ENCODE results near the gene ZNF740. TPM values are rescaled to one million over a fixed set of nuclear protein-coding genes. Genes with fewer than 3 reads are reported as not detected.

Gene ZNF740
- total and polyA plus RNA-seq, 10 of the 15 experiments (the other 5 are each of a cell fraction or from before 2014, with no cell fraction given), result 1.4 to 33.6 (median 11.3) TPM

DNA sequence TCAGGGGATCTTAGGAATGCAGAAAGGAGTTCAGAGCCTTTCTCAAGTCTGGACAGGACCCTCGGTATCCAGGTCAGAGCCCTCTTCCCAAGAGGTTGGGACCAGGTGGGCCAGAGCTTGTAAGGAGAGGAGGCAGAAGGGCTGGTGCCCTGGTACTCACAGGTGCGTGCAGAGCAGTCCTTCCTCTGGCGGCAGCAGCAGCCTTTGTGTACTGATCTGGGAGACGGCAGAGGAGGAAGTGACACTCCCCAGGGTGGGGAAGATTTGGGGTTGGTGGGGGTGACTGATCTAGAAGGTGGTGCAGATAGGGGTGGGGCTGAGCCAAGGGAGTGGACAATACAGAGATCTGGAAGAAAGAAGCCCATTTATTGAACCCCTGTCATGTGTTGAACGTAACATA, 26.5 kb downstream of the ZNF740 start, which contains the start of gene ITGB7 (continued):
- TF ChIP-seq SUZ12 (IDR thresholded peaks at IDR 0.05; ENCODE audit: unreplicated experiment) (no peak), NFYA (IDR thresholded peaks at IDR 0.05; ENCODE audit: borderline replicate concordance, low read depth, low read length) (no peak), MEF2B (IDR thresholded peaks at IDR 0.05; ENCODE audit: partially characterized antibody, poor library complexity, severe bottlenecking) (no peak), EZH2 (IDR thresholded peaks at IDR 0.05; ENCODE audit: borderline replicate concordance, control insufficient read depth, low read depth, low read length) (no peak), CHD1 (IDR thresholded peaks at IDR 0.05; ENCODE audit: low read depth, low read length) (no peak), NR2C2 (IDR thresholded peaks at IDR 0.05; ENCODE audit: borderline replicate concordance, control insufficient read depth, insufficient read length, low read depth) (no peak), BHLHE40 (IDR thresholded peaks at IDR 0.05; ENCODE audit: borderline replicate concordance in 1 of 2, low read depth in 2 of 2, low read length in 1 of 2) (peak; percentile 13 to 45; a peak in 1 of 4 replicates), ESRRA (IDR thresholded peaks at IDR 0.05; ENCODE audit: low read length) (no peak), HDAC2 (IDR thresholded peaks at IDR 0.05) (no peak), NFYB (IDR thresholded peaks at IDR 0.05; ENCODE audit: insufficient read depth, low read depth, low read length) (no peak), NBN (IDR thresholded peaks at IDR 0.05) (peak; percentile 79), LARP7 (IDR thresholded peaks at IDR 0.05) (peak; percentile 51; the same call in 1 of the 2 replicates), MYB (IDR thresholded peaks at IDR 0.05; ENCODE audit: borderline replicate concordance, low read depth, low read length) (no peak), CBX5 (IDR thresholded peaks at IDR 0.05; ENCODE audit: low read depth) (no peak)
- TF ChIP-seq, protein P1, sequence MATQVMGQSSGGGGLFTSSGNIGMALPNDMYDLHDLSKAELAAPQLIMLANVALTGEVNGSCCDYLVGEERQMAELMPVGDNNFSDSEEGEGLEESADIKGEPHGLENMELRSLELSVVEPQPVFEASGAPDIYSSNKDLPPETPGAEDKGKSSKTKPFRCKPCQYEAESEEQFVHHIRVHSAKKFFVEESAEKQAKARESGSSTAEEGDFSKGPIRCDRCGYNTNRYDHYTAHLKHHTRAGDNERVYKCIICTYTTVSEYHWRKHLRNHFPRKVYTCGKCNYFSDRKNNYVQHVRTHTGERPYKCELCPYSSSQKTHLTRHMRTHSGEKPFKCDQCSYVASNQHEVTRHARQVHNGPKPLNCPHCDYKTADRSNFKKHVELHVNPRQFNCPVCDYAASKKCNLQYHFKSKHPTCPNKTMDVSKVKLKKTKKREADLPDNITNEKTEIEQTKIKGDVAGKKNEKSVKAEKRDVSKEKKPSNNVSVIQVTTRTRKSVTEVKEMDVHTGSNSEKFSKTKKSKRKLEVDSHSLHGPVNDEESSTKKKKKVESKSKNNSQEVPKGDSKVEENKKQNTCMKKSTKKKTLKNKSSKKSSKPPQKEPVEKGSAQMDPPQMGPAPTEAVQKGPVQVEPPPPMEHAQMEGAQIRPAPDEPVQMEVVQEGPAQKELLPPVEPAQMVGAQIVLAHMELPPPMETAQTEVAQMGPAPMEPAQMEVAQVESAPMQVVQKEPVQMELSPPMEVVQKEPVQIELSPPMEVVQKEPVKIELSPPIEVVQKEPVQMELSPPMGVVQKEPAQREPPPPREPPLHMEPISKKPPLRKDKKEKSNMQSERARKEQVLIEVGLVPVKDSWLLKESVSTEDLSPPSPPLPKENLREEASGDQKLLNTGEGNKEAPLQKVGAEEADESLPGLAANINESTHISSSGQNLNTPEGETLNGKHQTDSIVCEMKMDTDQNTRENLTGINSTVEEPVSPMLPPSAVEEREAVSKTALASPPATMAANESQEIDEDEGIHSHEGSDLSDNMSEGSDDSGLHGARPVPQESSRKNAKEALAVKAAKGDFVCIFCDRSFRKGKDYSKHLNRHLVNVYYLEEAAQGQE (IDR thresholded peaks at IDR 0.05; ENCODE audit: low read depth, low read length), result no peak
- TF ChIP-seq, protein P2, sequence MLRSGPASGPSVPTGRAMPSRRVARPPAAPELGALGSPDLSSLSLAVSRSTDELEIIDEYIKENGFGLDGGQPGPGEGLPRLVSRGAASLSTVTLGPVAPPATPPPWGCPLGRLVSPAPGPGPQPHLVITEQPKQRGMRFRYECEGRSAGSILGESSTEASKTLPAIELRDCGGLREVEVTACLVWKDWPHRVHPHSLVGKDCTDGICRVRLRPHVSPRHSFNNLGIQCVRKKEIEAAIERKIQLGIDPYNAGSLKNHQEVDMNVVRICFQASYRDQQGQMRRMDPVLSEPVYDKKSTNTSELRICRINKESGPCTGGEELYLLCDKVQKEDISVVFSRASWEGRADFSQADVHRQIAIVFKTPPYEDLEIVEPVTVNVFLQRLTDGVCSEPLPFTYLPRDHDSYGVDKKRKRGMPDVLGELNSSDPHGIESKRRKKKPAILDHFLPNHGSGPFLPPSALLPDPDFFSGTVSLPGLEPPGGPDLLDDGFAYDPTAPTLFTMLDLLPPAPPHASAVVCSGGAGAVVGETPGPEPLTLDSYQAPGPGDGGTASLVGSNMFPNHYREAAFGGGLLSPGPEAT (IDR thresholded peaks at IDR 0.05; ENCODE audit: low read depth), result 0 out of 2 replicates have a peak, but pooled peaks have one; percentile 22
- TF ChIP-seq, protein P3, sequence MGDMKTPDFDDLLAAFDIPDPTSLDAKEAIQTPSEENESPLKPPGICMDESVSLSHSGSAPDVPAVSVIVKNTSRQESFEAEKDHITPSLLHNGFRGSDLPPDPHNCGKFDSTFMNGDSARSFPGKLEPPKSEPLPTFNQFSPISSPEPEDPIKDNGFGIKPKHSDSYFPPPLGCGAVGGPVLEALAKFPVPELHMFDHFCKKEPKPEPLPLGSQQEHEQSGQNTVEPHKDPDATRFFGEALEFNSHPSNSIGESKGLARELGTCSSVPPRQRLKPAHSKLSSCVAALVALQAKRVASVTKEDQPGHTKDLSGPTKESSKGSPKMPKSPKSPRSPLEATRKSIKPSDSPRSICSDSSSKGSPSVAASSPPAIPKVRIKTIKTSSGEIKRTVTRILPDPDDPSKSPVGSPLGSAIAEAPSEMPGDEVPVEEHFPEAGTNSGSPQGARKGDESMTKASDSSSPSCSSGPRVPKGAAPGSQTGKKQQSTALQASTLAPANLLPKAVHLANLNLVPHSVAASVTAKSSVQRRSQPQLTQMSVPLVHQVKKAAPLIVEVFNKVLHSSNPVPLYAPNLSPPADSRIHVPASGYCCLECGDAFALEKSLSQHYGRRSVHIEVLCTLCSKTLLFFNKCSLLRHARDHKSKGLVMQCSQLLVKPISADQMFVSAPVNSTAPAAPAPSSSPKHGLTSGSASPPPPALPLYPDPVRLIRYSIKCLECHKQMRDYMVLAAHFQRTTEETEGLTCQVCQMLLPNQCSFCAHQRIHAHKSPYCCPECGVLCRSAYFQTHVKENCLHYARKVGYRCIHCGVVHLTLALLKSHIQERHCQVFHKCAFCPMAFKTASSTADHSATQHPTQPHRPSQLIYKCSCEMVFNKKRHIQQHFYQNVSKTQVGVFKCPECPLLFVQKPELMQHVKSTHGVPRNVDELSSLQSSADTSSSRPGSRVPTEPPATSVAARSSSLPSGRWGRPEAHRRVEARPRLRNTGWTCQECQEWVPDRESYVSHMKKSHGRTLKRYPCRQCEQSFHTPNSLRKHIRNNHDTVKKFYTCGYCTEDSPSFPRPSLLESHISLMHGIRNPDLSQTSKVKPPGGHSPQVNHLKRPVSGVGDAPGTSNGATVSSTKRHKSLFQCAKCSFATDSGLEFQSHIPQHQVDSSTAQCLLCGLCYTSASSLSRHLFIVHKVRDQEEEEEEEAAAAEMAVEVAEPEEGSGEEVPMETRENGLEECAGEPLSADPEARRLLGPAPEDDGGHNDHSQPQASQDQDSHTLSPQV (IDR thresholded peaks at IDR 0.05), result no peak
- TF ChIP-seq, protein P4, sequence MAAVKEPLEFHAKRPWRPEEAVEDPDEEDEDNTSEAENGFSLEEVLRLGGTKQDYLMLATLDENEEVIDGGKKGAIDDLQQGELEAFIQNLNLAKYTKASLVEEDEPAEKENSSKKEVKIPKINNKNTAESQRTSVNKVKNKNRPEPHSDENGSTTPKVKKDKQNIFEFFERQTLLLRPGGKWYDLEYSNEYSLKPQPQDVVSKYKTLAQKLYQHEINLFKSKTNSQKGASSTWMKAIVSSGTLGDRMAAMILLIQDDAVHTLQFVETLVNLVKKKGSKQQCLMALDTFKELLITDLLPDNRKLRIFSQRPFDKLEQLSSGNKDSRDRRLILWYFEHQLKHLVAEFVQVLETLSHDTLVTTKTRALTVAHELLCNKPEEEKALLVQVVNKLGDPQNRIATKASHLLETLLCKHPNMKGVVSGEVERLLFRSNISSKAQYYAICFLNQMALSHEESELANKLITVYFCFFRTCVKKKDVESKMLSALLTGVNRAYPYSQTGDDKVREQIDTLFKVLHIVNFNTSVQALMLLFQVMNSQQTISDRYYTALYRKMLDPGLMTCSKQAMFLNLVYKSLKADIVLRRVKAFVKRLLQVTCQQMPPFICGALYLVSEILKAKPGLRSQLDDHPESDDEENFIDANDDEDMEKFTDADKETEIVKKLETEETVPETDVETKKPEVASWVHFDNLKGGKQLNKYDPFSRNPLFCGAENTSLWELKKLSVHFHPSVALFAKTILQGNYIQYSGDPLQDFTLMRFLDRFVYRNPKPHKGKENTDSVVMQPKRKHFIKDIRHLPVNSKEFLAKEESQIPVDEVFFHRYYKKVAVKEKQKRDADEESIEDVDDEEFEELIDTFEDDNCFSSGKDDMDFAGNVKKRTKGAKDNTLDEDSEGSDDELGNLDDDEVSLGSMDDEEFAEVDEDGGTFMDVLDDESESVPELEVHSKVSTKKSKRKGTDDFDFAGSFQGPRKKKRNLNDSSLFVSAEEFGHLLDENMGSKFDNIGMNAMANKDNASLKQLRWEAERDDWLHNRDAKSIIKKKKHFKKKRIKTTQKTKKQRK (IDR thresholded peaks at IDR 0.05; ENCODE audit: low read depth, low read length), result no peak

Data from GM12878 (cell line).